ENCODE results near the gene SLC38A2. TPM values are rescaled to one million over a fixed set of nuclear protein-coding genes. Genes with fewer than 3 reads are reported as not detected.
"Not testable (repeated sequence)": the region's sequence is repeated elsewhere in the genome, so short reads cannot be mapped to it uniquely, and the experiment has no call there.

Gene SLC38A2
- total RNA-seq, 2 experiments from 2014 or later, result 227 to 230 TPM

- H3K9me3 Mint-ChIP-seq, result peaks cover 1% of the 10 kb centered on the region
- H3K4me3 Mint-ChIP-seq, result no peak overlapping the region
Measured at GRCh38 chr12:46354111-46354801, 18.3 kb downstream of the SLC38A2 start.

GRCh38 chr12:46351886-46352650 is 20.5 kb downstream of the SLC38A2 start:
- Mint-ChIP-seq H3K36me3 (no peaks in the 10 kb centered on the region), H3K9me3 (peaks cover 1% of the 10 kb centered on the region), H3K27ac (no peak overlapping the region), H3K4me3 (no peak overlapping the region), H3K4me1 (peaks cover 17% of the 10 kb centered on the region), H3K27me3 (no peaks in the 10 kb centered on the region)
- DNase-seq, result no peak

More at GRCh38 chr12:46354111-46354801, 18.3 kb downstream of the SLC38A2 start:
- Mint-ChIP-seq H3K4me1 (peaks cover 17% of the 10 kb centered on the region), H3K36me3 (peaks cover 12% of the 10 kb centered on the region), H3K27ac (no peak overlapping the region), H3K27me3 (no peaks in the 10 kb centered on the region)
- no peak for DNase-seq

GRCh38 chr12:46351138-46351537 is 21.4 kb downstream of the SLC38A2 start:
- Mint-ChIP-seq H3K9me3 (peaks cover 1% of the 10 kb centered on the region), H3K27ac (no peak overlapping the region), H3K36me3 (no peaks in the 10 kb centered on the region), H3K27me3 (no peaks in the 10 kb centered on the region), H3K4me1 (peaks cover 17% of the 10 kb centered on the region), H3K4me3 (no peak overlapping the region)
- DNase-seq, result no peak

- Mint-ChIP-seq H3K27me3 (no peaks in the 10 kb centered on the region), H3K36me3 (no peaks in the 10 kb centered on the region), H3K4me1 (peaks cover 11% of the 10 kb centered on the region), H3K4me3 (no peak overlapping the region), H3K9me3 (peaks cover 1% of the 10 kb centered on the region), H3K27ac (no peak overlapping the region)
- no peak for DNase-seq
Measured at GRCh38 chr12:46349253-46349652, 23.3 kb downstream of the SLC38A2 start.

- H3K27me3 Mint-ChIP-seq, result no peaks in the 10 kb centered on the region
- no peaks in the 10 kb centered on the region for H3K9me3 Mint-ChIP-seq
- H3K36me3 Mint-ChIP-seq, result no peaks in the 10 kb centered on the region
- no peak overlapping the region for H3K4me3 Mint-ChIP-seq
- no peak for DNase-seq
- no peak overlapping the region for H3K27ac Mint-ChIP-seq
- no peaks in the 10 kb centered on the region for H3K4me1 Mint-ChIP-seq
Measured at GRCh38 chr12:46343118-46343852, 29.3 kb downstream of the SLC38A2 start.

GRCh38 chr12:46342562-46343033 is 30.0 kb downstream of the SLC38A2 start:
- H3K27ac Mint-ChIP-seq, result no peak overlapping the region
- no peaks in the 10 kb centered on the region for H3K27me3 Mint-ChIP-seq
- H3K36me3 Mint-ChIP-seq, result no peaks in the 10 kb centered on the region
- peak; percentile 3 for DNase-seq
- no peaks in the 10 kb centered on the region for H3K9me3 Mint-ChIP-seq
- no peak overlapping the region for H3K4me3 Mint-ChIP-seq
- no peaks in the 10 kb centered on the region for H3K4me1 Mint-ChIP-seq

GRCh38 chr12:46339051-46339450 is 33.5 kb downstream of the SLC38A2 start:
- no peaks in the 10 kb centered on the region for H3K27me3 Mint-ChIP-seq
- no peak for DNase-seq
- H3K4me3 Mint-ChIP-seq, result no peak overlapping the region
- H3K36me3 Mint-ChIP-seq, result no peaks in the 10 kb centered on the region
- no peaks in the 10 kb centered on the region for H3K4me1 Mint-ChIP-seq
- H3K27ac Mint-ChIP-seq, result no peak overlapping the region
- no peaks in the 10 kb centered on the region for H3K9me3 Mint-ChIP-seq

GRCh38 chr12:46332260-46332659 is 40.3 kb downstream of the SLC38A2 start:
- H3K4me3 Mint-ChIP-seq, result no peak overlapping the region
- DNase-seq, result no peak
- H3K27me3 Mint-ChIP-seq, result no peaks in the 10 kb centered on the region
- peaks cover 5% of the 10 kb centered on the region for H3K36me3 Mint-ChIP-seq
- no peak overlapping the region for H3K27ac Mint-ChIP-seq
- H3K4me1 Mint-ChIP-seq, result no peaks in the 10 kb centered on the region
- peaks cover 13% of the 10 kb centered on the region for H3K9me3 Mint-ChIP-seq

GRCh38 chr12:46325075-46325474 is 47.5 kb downstream of the SLC38A2 start:
- H3K9me3 Mint-ChIP-seq, DNase-seq, H3K27ac Mint-ChIP-seq, H3K4me3 Mint-ChIP-seq, H3K27me3 Mint-ChIP-seq, H3K36me3 Mint-ChIP-seq, H3K4me1 Mint-ChIP-seq: not testable (repeated sequence)

- H3K27ac Mint-ChIP-seq, result no peak overlapping the region
- no peaks in the 10 kb centered on the region for H3K27me3 Mint-ChIP-seq
- no peak for DNase-seq
- no peaks in the 10 kb centered on the region for H3K4me1 Mint-ChIP-seq
- H3K9me3 Mint-ChIP-seq, result peaks cover 6% of the 10 kb centered on the region
- H3K36me3 Mint-ChIP-seq, result peaks cover 3% of the 10 kb centered on the region
- no peak overlapping the region for H3K4me3 Mint-ChIP-seq
Measured at GRCh38 chr12:46320731-46321130, 51.8 kb downstream of the SLC38A2 start.

- Mint-ChIP-seq H3K9me3 (peaks cover 6% of the 10 kb centered on the region), H3K4me3 (no peak overlapping the region), H3K36me3 (peaks cover 3% of the 10 kb centered on the region), H3K27ac (no peak overlapping the region), H3K27me3 (no peaks in the 10 kb centered on the region), H3K4me1 (no peaks in the 10 kb centered on the region)
- DNase-seq, result no peak
Measured at GRCh38 chr12:46318037-46318436, 54.5 kb downstream of the SLC38A2 start.

Other genes starting within 250 kb of the SLC38A2 start
- gene SLC38A1, start 103.7 kb downstream of the SLC38A2 start, total RNA-seq, result 100 to 1,000 TPM; 255 to 260 TPM

Data from activated naive CD8-positive, alpha-beta T cell treated with anti-CD3 and anti-CD28 coated beads for 36 hours (primary cell).